Anterior cingulate cortex (tissue), 58 donors: ENCODE data around the gene TEX22.

Experiments used
- DNase-seq, 58 donors: peaks; one replicate each; lab custom pipeline; 2025; lab: John Stamatoyannopoulos, UW

Gene TEX22

GRCh38 chr14:105450123-105450505 lies 51.8 kb downstream of the TEX22 start:
- DNase-seq: no peak

GRCh38 chr14:105450864-105451720 lies 52.8 kb downstream of the TEX22 start:
- no peak for DNase-seq

- no peak for DNase-seq
Measured at GRCh38 chr14:105452963-105453362, 54.6 kb downstream of the TEX22 start.

GRCh38 chr14:105453847-105454246 lies 55.5 kb downstream of the TEX22 start:
- no peak for DNase-seq

- no peak for DNase-seq
Measured at GRCh38 chr14:105455086-105455640, 56.8 kb downstream of the TEX22 start.

GRCh38 chr14:105455766-105456660 lies 57.7 kb downstream of the TEX22 start:
- DNase-seq: no peak

GRCh38 chr14:105456736-105457617 lies 58.6 kb downstream of the TEX22 start:
- no peak for DNase-seq

GRCh38 chr14:105458010-105458409 lies 59.7 kb downstream of the TEX22 start:
- no peak for DNase-seq

- no peak for DNase-seq
Measured at GRCh38 chr14:105458571-105458970, 60.2 kb downstream of the TEX22 start.

GRCh38 chr14:105460116-105460515 lies 61.8 kb downstream of the TEX22 start:
- no peak for DNase-seq

GRCh38 chr14:105460616-105461015 lies 62.3 kb downstream of the TEX22 start:
- DNase-seq: no peak

GRCh38 chr14:105461903-105462302 lies 63.6 kb downstream of the TEX22 start:
- DNase-seq: no peak
